ENCODE data around the gene SMYD3.

- no peak for TF ChIP-seq CTCF (IDR thresholded peaks at IDR 0.05)
- TF ChIP-seq POLR2A (IDR thresholded peaks at IDR 0.05) = no peak
- no peak for TF ChIP-seq POLR2AphosphoS5 (IDR thresholded peaks at IDR 0.05; ENCODE audit: insufficient read depth in 1 of 2, low read depth in 1 of 2)
These were observed 644.1 kb downstream of the SMYD3 start for GRCh38 chr1:245862812-245863540.
